Mesenchymal stem cell (in vitro differentiated cells and primary cell): ENCODE measurements around the gene ERP44.
"Not testable (repeated sequence)": the region's sequence is repeated elsewhere in the genome, so short reads cannot be mapped to it uniquely, and the experiment has no call there.

Experiments used
- DNase-seq: peaks from one replicate; pipeline ENCODE4 v3.0.0-alpha.2; 2013
- H2AFZ ChIP-seq: one replicate; pipeline ENCODE4 v1.6.1; 2013; ENCODE audit warnings: low read depth, mild to moderate bottlenecking, control low read depth, inconsistent platforms, low read length, moderate library complexity
- H2AK5ac ChIP-seq: 2 replicates; pipeline ENCODE4 v1.6.1; 2013; ENCODE audit warnings: low read length, moderate library complexity, mild to moderate bottlenecking, inconsistent platforms; ENCODE audit not compliant: severe bottlenecking
- H2BK120ac ChIP-seq: one replicate; pipeline ENCODE4 v1.6.1; 2013; ENCODE audit warnings: low read depth, mild to moderate bottlenecking, inconsistent platforms, low read length, moderate library complexity
- H2BK12ac ChIP-seq, 2 experiments: one replicate each; pipeline ENCODE4 v1.6.1; 2013; ENCODE audit warnings: inconsistent platforms in 2 of 2, low read length in 2 of 2, mild to moderate bottlenecking in 2 of 2, moderate library complexity in 2 of 2, control low read depth in 1 of 2
- H2BK15ac ChIP-seq: one replicate; pipeline ENCODE4 v1.6.1; 2013; ENCODE audit warnings: mild to moderate bottlenecking, low read depth, inconsistent platforms; ENCODE audit not compliant: poor library complexity, severe bottlenecking
- H2BK5ac ChIP-seq: 2 replicates; pipeline ENCODE4 v1.6.1; 2013; ENCODE audit warnings: low read depth, mild to moderate bottlenecking, low read length, control low read depth, inconsistent platforms; ENCODE audit not compliant: poor library complexity, severe bottlenecking
- H3K14ac ChIP-seq, 2 experiments: one replicate each; pipeline ENCODE4 v1.6.1; 2013; ENCODE audit warnings: inconsistent platforms in 2 of 2, low read length in 2 of 2, control low read depth in 1 of 2, mild to moderate bottlenecking in 1 of 2, moderate library complexity in 1 of 2
- H3K18ac ChIP-seq, 2 experiments: one replicate each; pipeline ENCODE4 v1.6.1; 2013; ENCODE audit warnings: inconsistent platforms in 2 of 2, low read length in 2 of 2, control low read depth in 1 of 2, low read depth in 1 of 2, mild to moderate bottlenecking in 1 of 2
- H3K23ac ChIP-seq, 2 experiments: one replicate each; pipeline ENCODE4 v1.6.1; 2013; ENCODE audit warnings: inconsistent platforms in 2 of 2, low read length in 2 of 2, mild to moderate bottlenecking in 2 of 2, moderate library complexity in 2 of 2, control low read depth in 1 of 2
- H3K27ac ChIP-seq: 2 replicates; pipeline ENCODE4 v1.5.1; 2013; ENCODE audit warnings: mild to moderate bottlenecking, moderate library complexity, low read length, control low read depth, inconsistent platforms; ENCODE audit not compliant: poor library complexity, severe bottlenecking
- H3K27me3 ChIP-seq, 2 experiments: 2 replicates each; pipeline versions ENCODE4 v1.6.1 to v1.7.0; 2013; ENCODE audit warnings: low read length in 2 of 2, mild to moderate bottlenecking in 2 of 2, moderate library complexity in 2 of 2, control low read depth in 1 of 2, inconsistent platforms in 1 of 2; ENCODE audit not compliant: control insufficient read depth in 1 of 2, insufficient read depth in 1 of 2
- H3K36me3 ChIP-seq, 2 experiments: 2 replicates each; pipeline versions ENCODE4 v1.6.1 to v1.7.0; 2013; ENCODE audit warnings: low read length in 2 of 2, control low read depth in 1 of 2, inconsistent platforms in 1 of 2, low read depth in 1 of 2, mild to moderate bottlenecking in 1 of 2; ENCODE audit not compliant: insufficient read depth in 2 of 2, control insufficient read depth in 1 of 2
- H3K4ac ChIP-seq, 2 experiments: one replicate each; pipeline ENCODE4 v1.6.1; 2013; ENCODE audit warnings: inconsistent platforms in 2 of 2, low read length in 2 of 2, mild to moderate bottlenecking in 2 of 2, moderate library complexity in 2 of 2, control low read depth in 1 of 2, low read depth in 1 of 2
- H3K4me1 ChIP-seq: 2 replicates; pipeline ENCODE4 v1.6.1; 2013; ENCODE audit warnings: low read depth, low read length, control low read depth; ENCODE audit not compliant: control insufficient read depth, insufficient read depth
- H3K4me2 ChIP-seq: 2 replicates; pipeline ENCODE4 v1.6.1; 2013; ENCODE audit warnings: low read length, mild to moderate bottlenecking, inconsistent platforms; ENCODE audit not compliant: poor library complexity, severe bottlenecking
- H3K4me3 ChIP-seq, 2 experiments: 2 replicates each; pipeline versions ENCODE4 v1.5.1 to v1.7.0; 2013; ENCODE audit warnings: low read length in 2 of 2, mild to moderate bottlenecking in 2 of 2, control low read depth in 1 of 2, low read depth in 1 of 2; ENCODE audit not compliant: insufficient read depth in 1 of 2
- H3K79me1 ChIP-seq: replicated peaks from 2 replicates; pipeline ENCODE4 v1.6.1; 2013; ENCODE audit warnings: mild to moderate bottlenecking, control low read depth, low read length, inconsistent platforms; ENCODE audit not compliant: poor library complexity, severe bottlenecking
- H3K9ac ChIP-seq: 2 replicates; pipeline ENCODE4 v1.7.0; 2013; ENCODE audit warnings: mild to moderate bottlenecking, low read length, moderate library complexity
- H3K9me3 ChIP-seq: 2 replicates; pipeline ENCODE4 v1.7.0; 2013; ENCODE audit warnings: mild to moderate bottlenecking, low read length; ENCODE audit not compliant: control insufficient read depth
- H4K8ac ChIP-seq: one replicate; pipeline ENCODE4 v1.6.1; 2013; ENCODE audit warnings: inconsistent platforms, mild to moderate bottlenecking, low read length, moderate library complexity
- H4K91ac ChIP-seq: one replicate; pipeline ENCODE4 v1.6.1; 2013; ENCODE audit warnings: mild to moderate bottlenecking, low read length, inconsistent platforms
- WGBS: methylation state at CpG from one replicate; pipeline ENCODE4 v1.1.7; 2013; ENCODE audit warnings: mixed read lengths; 5-methylcytosine and 5-hydroxymethylcytosine counted together

ERP44 gene

GRCh38 chr9:100140303-100140702 is 41.5 kb upstream of the ERP44 start:
- H3K18ac ChIP-seq, DNase-seq: not testable (repeated sequence)
- 96% methylated on average over 3 of the region's 6 CpGs for WGBS

DNA sequence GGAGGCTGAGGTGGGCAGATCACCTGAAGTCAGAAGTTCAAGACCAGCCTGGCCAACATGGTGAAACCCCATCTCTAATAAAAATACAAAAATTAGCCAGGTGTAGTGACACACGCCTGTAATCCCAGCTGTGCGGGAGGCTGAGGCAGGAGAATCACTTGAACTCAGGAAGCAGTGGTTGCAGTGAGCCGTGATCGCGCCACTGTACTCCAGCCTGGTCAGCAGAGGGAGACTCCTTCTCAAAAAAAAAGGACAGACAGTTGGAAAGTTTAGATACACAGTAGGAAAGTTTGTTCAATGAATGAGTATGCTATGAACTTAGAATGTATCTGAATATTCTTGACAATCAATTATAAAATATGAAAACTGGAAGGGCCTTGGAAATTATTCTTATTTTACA is 38.0 kb upstream of the ERP44 start:
- H2AK5ac ChIP-seq, H3K36me3 ChIP-seq, H3K4me1 ChIP-seq, H3K23ac ChIP-seq, H2AFZ ChIP-seq, H2BK15ac ChIP-seq, H3K4me2 ChIP-seq, H2BK12ac ChIP-seq, H3K9me3 ChIP-seq, H2BK5ac ChIP-seq, H3K79me1 ChIP-seq, H2BK120ac ChIP-seq, H3K27me3 ChIP-seq, H3K9ac ChIP-seq, DNase-seq, H3K4ac ChIP-seq, H3K18ac ChIP-seq, H3K27ac ChIP-seq, H4K91ac ChIP-seq, H3K14ac ChIP-seq, H4K8ac ChIP-seq, H3K4me3 ChIP-seq: not testable (repeated sequence)
- WGBS, result 94% methylated on average over 5 of the region's 5 CpGs

More at GRCh38 chr9:100140303-100140702, 41.5 kb upstream of the ERP44 start:
- not testable (repeated sequence) for H3K4me2 ChIP-seq, H2AFZ ChIP-seq, H3K9ac ChIP-seq, H2BK15ac ChIP-seq, H2BK12ac ChIP-seq, H4K91ac ChIP-seq, H3K27me3 ChIP-seq, H2BK120ac ChIP-seq, H4K8ac ChIP-seq, H2BK5ac ChIP-seq, H3K4ac ChIP-seq, H3K14ac ChIP-seq, H3K36me3 ChIP-seq, H3K23ac ChIP-seq, H3K4me1 ChIP-seq, H3K4me3 ChIP-seq, H3K27ac ChIP-seq, H3K79me1 ChIP-seq, H2AK5ac ChIP-seq, H3K9me3 ChIP-seq

- no peak overlapping the region for H4K8ac ChIP-seq
- no peaks in the 10 kb centered on the region for H3K9me3 ChIP-seq
- H4K91ac ChIP-seq, result no peak overlapping the region
- no peak overlapping the region for H3K9ac ChIP-seq
- DNase-seq, result no peak
- no peaks in the 10 kb centered on the region for H3K4me1 ChIP-seq
- H3K27ac ChIP-seq, result no peak overlapping the region
- H2BK5ac ChIP-seq, result no peak overlapping the region
- no peak overlapping the region for H3K4ac ChIP-seq
- H3K79me1 ChIP-seq, result peaks cover 6% of the 10 kb centered on the region
- WGBS, result 100% methylated on average over 1 of the region's 3 CpGs
- no peak overlapping the region for H2AK5ac ChIP-seq
- H2BK15ac ChIP-seq, result no peak overlapping the region
- H3K14ac ChIP-seq, result no peak overlapping the region
- no peaks in the 10 kb centered on the region for H3K27me3 ChIP-seq
- H3K4me3 ChIP-seq, result no peak overlapping the region
- H3K36me3 ChIP-seq, result peaks cover 0 to 12% of the 10 kb centered on the region in 2 experiments
- no peak overlapping the region for H3K18ac ChIP-seq
- H3K4me2 ChIP-seq, result no peak overlapping the region
- no peak overlapping the region for H2AFZ ChIP-seq
- no peak overlapping the region for H3K23ac ChIP-seq
- H2BK12ac ChIP-seq, result no peak overlapping the region
- H2BK120ac ChIP-seq, result no peak overlapping the region
Measured at GRCh38 chr9:100134731-100135130, 35.9 kb upstream of the ERP44 start.

GRCh38 chr9:100131875-100132430 is 33.2 kb upstream of the ERP44 start:
- no peak overlapping the region for H3K14ac ChIP-seq
- H3K9ac ChIP-seq, result no peak overlapping the region
- no peak overlapping the region for H2BK120ac ChIP-seq
- H3K4me3 ChIP-seq, result no peak overlapping the region
- no peak for DNase-seq
- no peak overlapping the region for H2BK12ac ChIP-seq
- no peak overlapping the region for H3K23ac ChIP-seq
- no peak overlapping the region for H3K4me2 ChIP-seq
- H3K27ac ChIP-seq, result no peak overlapping the region
- H3K79me1 ChIP-seq, result peaks cover 3% of the 10 kb centered on the region
- no peak overlapping the region for H2BK5ac ChIP-seq
- H2AK5ac ChIP-seq, result no peak overlapping the region
- WGBS, result 100% methylated on average over 2 of the region's 3 CpGs
- no peaks in the 10 kb centered on the region for H3K4me1 ChIP-seq
- no peak overlapping the region for H2BK15ac ChIP-seq
- no peak overlapping the region for H4K8ac ChIP-seq
- H2AFZ ChIP-seq, result no peak overlapping the region
- H3K27me3 ChIP-seq, result no peaks in the 10 kb centered on the region
- H3K4ac ChIP-seq, result no peak overlapping the region
- H3K9me3 ChIP-seq, result no peaks in the 10 kb centered on the region
- no peak overlapping the region for H3K18ac ChIP-seq
- H4K91ac ChIP-seq, result no peak overlapping the region
- H3K36me3 ChIP-seq, result peaks cover 0 to 12% of the 10 kb centered on the region in 2 experiments
